ENCODE results near the gene FYN.

FYN gene

GRCh38 chr6:111880181-111880888, 7.1 kb upstream of the FYN start:
- no peak for DNase-seq

- no peak for DNase-seq
Observed at GRCh38 chr6:111875741-111876140, 2.5 kb upstream of the FYN start.

- peak; percentile 71 for DNase-seq
Observed at GRCh38 chr6:111874025-111874415, 768 bp upstream of the FYN start.

- DNase-seq = peak; percentile 82
Observed at GRCh38 chr6:111872401-111873177, 663 bp downstream of the FYN start.

- DNase-seq = no peak
Observed at GRCh38 chr6:111871725-111872400, 1.4 kb downstream of the FYN start.

- DNase-seq = no peak
Observed at GRCh38 chr6:111871207-111871606, 2.0 kb downstream of the FYN start.

- DNase-seq = no peak
Observed at GRCh38 chr6:111870742-111871064, 2.5 kb downstream of the FYN start.

- no peak for DNase-seq
Observed at GRCh38 chr6:111870051-111870741, 3.1 kb downstream of the FYN start.

GRCh38 chr6:111866857-111867256, 6.4 kb downstream of the FYN start:
- no peak for DNase-seq

- DNase-seq = no peak
Observed at GRCh38 chr6:111865909-111866546, 7.2 kb downstream of the FYN start.

- no peak for DNase-seq
Observed at GRCh38 chr6:111865049-111865585, 8.1 kb downstream of the FYN start.

- DNase-seq = no peak
Observed at GRCh38 chr6:111864138-111865048, 8.9 kb downstream of the FYN start.

GRCh38 chr6:111862741-111863140, 10.5 kb downstream of the FYN start:
- DNase-seq = no peak

- DNase-seq = no peak
Observed at GRCh38 chr6:111862314-111862713, 10.9 kb downstream of the FYN start.

GRCh38 chr6:111861431-111861885, 11.8 kb downstream of the FYN start:
- no peak for DNase-seq

- no peak for DNase-seq
Observed at GRCh38 chr6:111858347-111858746, 14.9 kb downstream of the FYN start.

GRCh38 chr6:111857674-111858337, 15.4 kb downstream of the FYN start:
- no peak for DNase-seq

GRCh38 chr6:111855753-111856152, 17.5 kb downstream of the FYN start:
- no peak for DNase-seq

GRCh38 chr6:111854683-111855082, 18.6 kb downstream of the FYN start:
- no peak for DNase-seq

GRCh38 chr6:111852725-111853124, 20.5 kb downstream of the FYN start:
- DNase-seq = no peak
